NCI-H2196 treated with DMSO at 0.1 percent for 48 hours (cell line): Measurements from ENCODE around the gene MICU1.
A peak's percentile ranks its signal among the peaks of the same experiment; 100 is the strongest.
"Not testable (repeated sequence)": the region's sequence is repeated elsewhere in the genome, so short reads cannot be mapped to it uniquely, and the experiment has no call there.

ENCODE experiments used
- DNase-seq: peaks from one replicate; lab custom pipeline; 2025; ENCODE audit not compliant: unreplicated experiment; lab: John Stamatoyannopoulos, UW

MICU1 gene

DNA sequence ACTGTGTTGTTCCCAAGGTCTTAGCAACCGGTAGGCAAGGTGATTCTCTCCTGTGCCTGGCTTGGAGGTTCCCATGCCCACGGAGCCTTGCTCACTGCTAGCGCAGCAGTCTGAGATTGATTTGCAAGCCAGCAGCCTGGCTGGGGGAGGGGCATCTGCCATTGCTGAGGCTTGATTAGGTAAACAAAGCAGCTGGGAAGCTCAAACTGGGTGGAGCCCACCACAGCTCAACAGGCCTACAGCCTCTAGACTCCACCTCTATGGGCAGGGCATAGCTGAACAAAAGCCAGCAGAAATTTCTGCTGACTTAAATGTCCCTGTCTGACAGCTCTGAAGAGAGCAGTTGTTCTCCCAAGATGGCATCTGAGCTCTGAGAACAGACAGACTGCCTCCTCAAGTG lies 230.3 kb downstream of the MICU1 start:
- DNase-seq = not testable (repeated sequence)

DNA sequence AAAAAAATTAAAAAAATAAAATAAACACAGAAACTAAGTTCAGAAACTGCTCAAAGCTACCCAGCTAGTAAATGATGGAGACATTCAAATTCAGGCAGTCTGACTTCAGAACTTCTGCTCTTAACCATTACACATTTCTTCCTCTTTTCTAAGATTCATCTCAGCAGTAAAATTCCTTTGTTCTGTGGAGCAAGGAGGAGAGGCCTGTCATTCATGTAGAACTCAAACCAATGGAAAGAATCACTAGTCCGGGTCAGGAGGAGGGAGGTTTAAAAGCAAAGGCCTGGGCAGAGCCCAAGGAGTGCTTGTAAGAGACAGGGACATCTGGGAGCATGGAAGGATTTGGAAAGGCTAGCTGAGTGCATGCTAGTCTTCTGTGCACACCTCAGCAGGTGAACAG lies 233.3 kb downstream of the MICU1 start:
- DNase-seq = no peak

GRCh38 chr10:72390764-72391163 lies 235.1 kb downstream of the MICU1 start:
- DNase-seq = no peak

DNA sequence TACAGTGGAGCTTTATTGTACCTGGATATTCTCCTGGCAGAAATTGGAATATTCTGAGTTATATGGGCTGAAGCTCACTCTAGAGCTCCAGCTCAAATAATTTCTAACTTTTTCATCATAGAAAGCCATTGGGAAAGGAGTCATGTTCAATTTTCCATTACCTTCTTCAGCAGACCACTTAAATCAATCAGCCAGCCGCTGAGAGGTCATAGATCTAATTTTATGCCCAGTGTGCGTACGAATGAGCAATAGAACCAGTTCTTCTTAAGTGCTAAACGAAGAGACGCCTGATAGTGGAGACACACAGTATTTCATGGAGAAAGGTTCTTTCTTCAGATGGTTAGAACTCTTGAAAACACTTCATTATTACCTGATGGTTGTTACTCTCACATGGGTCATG lies 236.2 kb downstream of the MICU1 start:
- DNase-seq = no peak

GRCh38 chr10:72389014-72389413 lies 236.9 kb downstream of the MICU1 start:
- no peak for DNase-seq

- no peak for DNase-seq
Observed at GRCh38 chr10:72388062-72388461, 237.8 kb downstream of the MICU1 start.

DNA sequence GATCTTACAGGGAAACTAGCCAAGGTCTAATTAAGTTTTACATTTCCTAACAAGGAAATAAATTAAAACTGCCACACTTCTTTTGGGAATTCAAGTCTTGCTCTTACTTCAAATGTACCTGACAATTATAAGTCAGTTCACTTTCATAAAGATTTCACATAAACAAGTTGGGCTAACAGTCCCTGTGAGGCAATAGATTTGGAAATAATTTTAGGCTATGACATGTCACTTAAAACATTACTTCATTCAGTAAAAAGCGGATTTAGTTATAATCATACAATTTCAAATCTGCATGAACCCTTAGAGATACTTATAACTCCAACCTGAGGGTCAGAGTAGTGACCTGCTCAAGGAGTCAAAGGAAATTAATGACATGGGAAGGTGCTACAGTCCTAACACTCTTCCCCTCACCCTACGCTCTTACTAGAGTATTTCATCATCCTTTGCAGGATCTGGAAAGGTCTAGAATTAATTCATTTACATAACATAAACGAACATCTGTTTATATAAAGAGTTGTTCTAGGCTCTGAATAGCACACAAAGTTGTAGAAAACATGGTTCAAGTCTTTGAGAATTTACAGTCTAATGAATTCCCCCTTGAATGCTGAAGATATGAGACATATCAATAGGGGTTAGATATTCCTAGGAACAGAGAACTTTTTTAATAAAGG lies 238.8 kb downstream of the MICU1 start:
- no peak for DNase-seq

DNA sequence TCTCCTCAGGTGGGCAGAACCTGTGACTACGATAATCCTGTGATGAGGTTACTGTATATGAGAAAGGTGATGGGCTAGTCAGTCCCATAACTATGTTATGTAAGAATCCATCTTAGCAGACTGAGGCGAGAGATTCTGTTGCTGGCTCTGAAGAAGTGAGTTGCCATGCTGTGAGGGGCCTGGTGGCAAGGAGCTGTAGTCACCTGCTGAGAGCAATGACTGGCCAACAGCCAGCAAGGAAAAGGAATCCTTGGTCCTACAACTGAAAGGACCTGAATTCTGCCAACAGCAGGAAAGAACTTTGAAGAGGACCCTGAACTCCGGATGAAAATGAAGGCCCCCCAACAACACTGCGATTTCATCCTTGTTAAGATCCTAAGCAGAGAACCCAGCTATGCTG lies 240.2 kb downstream of the MICU1 start:
- DNase-seq = no peak

DNA sequence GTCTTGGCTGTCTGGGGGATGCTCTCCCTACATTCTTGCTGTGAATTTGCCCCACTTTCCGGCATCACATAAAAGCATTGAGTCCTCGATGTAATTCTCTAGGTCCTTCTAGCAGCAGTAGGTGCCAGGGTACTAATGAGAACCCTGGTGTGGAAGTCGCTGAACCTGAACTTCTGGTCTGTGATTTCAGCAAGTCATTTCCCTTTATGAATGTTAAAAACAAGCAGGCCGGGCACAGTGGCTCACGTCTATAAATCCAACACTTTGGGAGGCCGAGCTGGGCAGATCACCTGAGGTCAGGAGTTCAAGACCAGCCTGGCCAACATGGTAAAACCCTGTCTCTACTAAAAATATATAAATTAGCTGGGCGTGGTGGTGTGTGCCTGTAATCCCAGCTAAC lies 240.9 kb downstream of the MICU1 start:
- not testable (repeated sequence) for DNase-seq

DNA sequence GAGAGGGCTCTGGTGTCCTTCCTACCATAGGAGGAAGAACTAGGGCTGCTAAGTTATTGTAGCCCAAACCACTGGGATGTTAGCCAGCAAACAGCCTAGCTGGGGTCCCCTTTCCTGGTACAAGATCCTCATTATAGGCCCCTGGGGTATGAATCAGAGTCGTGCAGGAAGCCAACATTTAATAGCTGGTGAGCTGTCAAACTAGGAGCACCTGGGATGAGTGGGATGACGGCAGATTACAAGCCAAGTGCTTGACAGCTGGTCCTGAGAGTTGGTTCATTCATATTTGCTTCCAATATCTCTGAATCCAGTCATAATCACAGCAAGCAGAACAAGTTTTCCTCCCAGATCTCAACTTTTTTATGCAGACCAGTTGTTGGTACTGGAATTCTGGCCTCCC lies 246.1 kb downstream of the MICU1 start:
- DNase-seq = no peak

DNA sequence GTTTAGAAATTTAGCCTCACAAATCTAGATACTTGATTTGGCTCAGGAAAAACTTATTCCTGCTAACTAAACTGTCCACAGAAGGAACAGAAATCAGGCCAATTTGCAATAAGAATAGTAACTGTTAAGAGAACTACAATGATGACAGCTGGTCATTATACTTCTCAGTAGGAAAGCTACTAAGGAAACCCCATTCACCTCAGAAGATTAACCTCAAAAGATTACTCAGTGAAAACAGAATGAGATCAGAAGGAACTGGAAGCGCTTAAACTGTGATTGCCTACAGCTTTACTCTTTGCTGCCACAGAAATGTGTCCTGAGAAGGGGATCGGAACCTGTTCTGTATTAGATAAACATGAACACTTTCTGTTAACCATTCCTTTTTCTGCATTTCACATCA lies 246.8 kb downstream of the MICU1 start:
- DNase-seq = no peak

DNA sequence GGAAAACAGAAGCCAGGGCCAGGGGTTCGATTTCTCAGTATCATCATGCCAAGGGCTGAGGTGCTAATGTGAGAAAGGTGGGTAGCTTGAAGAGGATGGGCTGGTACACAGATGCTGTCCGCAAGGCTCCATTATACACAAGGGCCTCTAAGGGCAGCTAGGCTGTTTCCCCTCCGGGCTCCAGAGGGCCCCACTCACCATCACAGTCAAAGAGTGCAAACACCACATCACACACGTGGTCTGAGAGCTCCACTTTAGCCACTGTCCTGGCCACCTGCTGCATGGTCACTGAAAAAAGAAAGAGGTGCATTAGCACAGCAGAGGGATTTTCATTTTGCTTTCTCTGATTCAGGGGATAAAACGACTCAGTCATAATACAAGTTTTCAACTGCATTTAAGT lies 250.3 kb downstream of the MICU1 start:
- DNase-seq = no peak

- no peak for DNase-seq
Observed at GRCh38 chr10:72375173-72375572, 250.7 kb downstream of the MICU1 start.

- DNase-seq = no peak
Observed at GRCh38 chr10:72370201-72370722, 255.6 kb downstream of the MICU1 start.

GRCh38 chr10:72367301-72367960 lies 258.4 kb downstream of the MICU1 start:
- DNase-seq = no peak

DNA sequence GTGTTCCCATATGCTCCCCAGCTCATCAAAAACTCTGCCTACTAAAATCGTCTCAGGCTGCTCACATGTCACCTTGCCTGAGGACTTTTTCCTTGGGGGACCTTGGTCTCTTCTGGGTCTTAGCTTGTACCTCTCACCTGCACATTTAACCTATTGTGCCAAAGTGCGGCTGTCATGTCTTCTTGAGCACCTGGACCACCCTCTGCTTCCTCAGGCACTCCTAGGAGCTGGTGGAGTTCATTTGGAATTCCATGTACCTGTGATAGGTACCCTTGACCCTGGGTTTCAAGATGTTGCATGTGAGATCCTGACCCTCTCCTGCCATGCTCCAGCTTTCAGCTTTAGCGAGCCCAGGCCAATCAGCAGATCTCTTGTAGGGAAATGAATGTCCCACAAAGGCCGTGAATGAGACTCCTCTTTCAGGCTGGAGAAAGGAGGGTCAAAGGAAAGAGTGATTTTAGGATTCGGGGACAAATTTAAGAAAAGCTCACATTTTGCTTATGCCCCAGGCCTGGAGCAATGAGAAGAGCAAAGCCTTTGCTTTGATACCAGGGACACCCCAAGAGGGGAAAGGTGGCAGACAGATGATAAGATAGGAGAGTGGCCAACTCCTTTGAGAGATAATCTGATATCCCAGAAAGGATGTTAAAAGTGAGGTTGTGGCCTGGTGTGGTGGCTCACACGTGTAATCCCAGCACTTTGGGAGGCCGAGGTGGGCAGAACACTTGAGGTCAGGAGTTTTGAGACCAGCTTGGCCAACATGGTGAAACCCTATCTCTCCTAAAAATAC lies 260.6 kb downstream of the MICU1 start:
- no peak for DNase-seq

DNA sequence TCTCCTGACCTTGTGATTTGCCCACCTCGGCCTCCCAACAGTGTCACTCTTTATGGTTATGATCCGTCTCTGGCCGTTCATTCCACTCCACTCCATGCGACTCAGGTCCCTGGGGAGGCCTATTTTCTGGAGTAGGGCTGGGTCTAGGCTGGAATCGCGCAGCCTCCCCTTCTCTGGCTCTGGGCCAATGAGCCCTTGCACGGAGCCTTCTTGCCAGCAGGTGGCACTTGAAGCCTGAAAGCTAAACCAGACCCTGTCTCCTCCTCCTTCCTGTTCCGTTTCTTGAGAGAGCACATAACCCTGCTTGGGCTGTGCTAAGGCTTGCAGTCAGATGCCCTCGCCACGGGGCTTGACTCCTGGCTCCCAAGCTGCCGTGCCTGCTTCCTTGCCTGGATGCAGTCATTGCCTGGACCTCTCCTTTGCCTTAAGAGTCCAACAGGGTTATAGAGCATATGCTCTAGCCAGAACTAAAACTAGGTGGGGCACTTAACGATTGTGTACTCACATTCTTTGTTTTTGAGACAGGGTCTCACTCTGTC lies 261.6 kb downstream of the MICU1 start:
- peak; percentile 29 for DNase-seq

DNA sequence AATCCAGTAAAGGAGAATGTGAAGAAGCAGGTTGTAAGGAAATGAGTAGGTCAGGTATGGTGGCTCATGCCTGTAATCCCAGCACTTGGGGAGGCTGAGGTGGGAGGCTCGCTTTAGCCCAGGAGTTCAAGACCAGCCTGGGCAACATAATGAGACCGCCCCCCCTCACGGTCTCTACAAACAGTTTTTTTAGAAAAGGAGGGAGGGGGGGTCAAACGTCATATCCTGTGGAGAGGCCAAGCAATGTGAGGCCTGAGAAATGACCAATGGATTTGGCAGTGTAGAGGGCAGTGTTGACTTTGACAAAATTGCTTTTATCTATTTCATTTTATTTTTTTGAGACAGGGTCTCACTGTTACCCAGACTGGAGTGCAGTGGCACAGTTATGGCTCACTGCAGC lies 268.9 kb downstream of the MICU1 start:
- no peak for DNase-seq

- no peak for DNase-seq
Observed at GRCh38 chr10:72356115-72356514, 269.8 kb downstream of the MICU1 start.

GRCh38 chr10:72355214-72355555 lies 270.7 kb downstream of the MICU1 start:
- no peak for DNase-seq

- DNase-seq = peak; percentile 70
Observed at GRCh38 chr10:72354356-72355213, 271.3 kb downstream of the MICU1 start, which contains the start of gene DNAJB12. TSS of gene DNAJB12 (minus strand) at chr10:72354919. CDS start at chr10:72354897, 22 bp downstream.
